ENCODE data around the gene PRKCA. TPM values are rescaled to one million over a fixed set of nuclear protein-coding genes. Genes with fewer than 3 reads are reported as not detected.

The PRKCA gene
- total and polyA plus RNA-seq, 9 of the 15 experiments (the other 6 are each of a cell fraction or from before 2014, with no cell fraction given), result 3.2 to 33.0 (median 17.8) TPM

- TF ChIP-seq IRF2 (CRISPR knock-in tag; IDR thresholded peaks at IDR 0.05) (no peak), ZNF407 (IDR thresholded peaks at IDR 0.05; ENCODE audit: low read depth) (no peak), ARID3A (IDR thresholded peaks at IDR 0.05; ENCODE audit: borderline replicate concordance, low read depth, low read length) (peak; percentile 79; the same call in 1 of the 2 replicates), RBFOX2 (IDR thresholded peaks at IDR 0.05; ENCODE audit: low read depth, low read length) (peak; percentile 32; the same call in 1 of the 2 replicates), GMEB1 (CRISPR knock-in tag; IDR thresholded peaks at IDR 0.05) (no peak), E2F5 (CRISPR knock-in tag; IDR thresholded peaks at IDR 0.05) (no peak), ZNF121 (CRISPR knock-in tag; conservative IDR thresholded peaks at IDR 0.05) (no peak), HDGF (IDR thresholded peaks at IDR 0.05) (no peak), DPF2 (IDR thresholded peaks at IDR 0.05) (peak; percentile 98), CREB1 (IDR thresholded peaks at IDR 0.05) (no peak), CREB1 (CRISPR knock-in tag; IDR thresholded peaks at IDR 0.05) (no peak), SMARCE1 (IDR thresholded peaks at IDR 0.05) (peak; percentile 93)
These were observed 46.3 kb downstream of the PRKCA start (continued) for GRCh38 chr17:66348584-66349165.

All from K562 (cell line).